MCF 10A (cell line): ENCODE results near the gene POU2AF1. TPM values are rescaled to one million over a fixed set of nuclear protein-coding genes. Genes with fewer than 3 reads are reported as not detected.

Experiments
- BruUV-seq: library from RNA; stranded (reverse); fragments of 400-500 nt; replicated peaks from 2 replicates; lab custom pipeline; 2021; lab: Mats Ljungman, UMichigan
- CTCF ChIA-PET: fragments of 300-600 bp; sonication (Branson Sonifier 250); formaldehyde crosslinking; extraction: SDS; loops from one replicate; lab custom pipeline; 2021; ENCODE audit warnings: antibody characterized with exemption, inconsistent platforms; lab: Yijun Ruan, JAX
- POLR2A ChIA-PET: fragments of 300-600, 350-650 bp; sonication (Branson Sonifier 250); formaldehyde crosslinking; extraction: SDS; loops from one replicate; lab custom pipeline; 2020; ENCODE audit warnings: antibody characterized with exemption, inconsistent platforms; lab: Yijun Ruan, JAX
- DNase-seq: peaks from one replicate; pipeline ENCODE4 v3.0.0-alpha.2; 2018; ENCODE audit not compliant: unreplicated experiment
- H3K27ac Mint-ChIP-seq: one replicate; pipeline ENCODE4 v1.8.0; 2022; ENCODE audit warnings: mild to moderate bottlenecking, low read depth, mixed read lengths; ENCODE audit not compliant: unreplicated experiment
- H3K27me3 Mint-ChIP-seq: one replicate; pipeline ENCODE4 v1.8.0; 2022; ENCODE audit warnings: mixed read lengths; ENCODE audit not compliant: insufficient read depth, unreplicated experiment
- H3K36me3 Mint-ChIP-seq: one replicate; pipeline ENCODE4 v1.8.0; 2022; ENCODE audit warnings: mild to moderate bottlenecking, moderate library complexity, mixed read lengths; ENCODE audit not compliant: insufficient read depth, unreplicated experiment
- H3K4me1 Mint-ChIP-seq: one replicate; pipeline ENCODE4 v1.8.0; 2022; ENCODE audit warnings: mixed read lengths; ENCODE audit not compliant: insufficient read depth, unreplicated experiment
- H3K4me3 Mint-ChIP-seq: one replicate; pipeline ENCODE4 v1.8.0; 2022; ENCODE audit warnings: mild to moderate bottlenecking, moderate library complexity, mixed read lengths; ENCODE audit not compliant: unreplicated experiment
- H3K9me3 Mint-ChIP-seq: one replicate; pipeline ENCODE4 v1.8.0; 2022; ENCODE audit warnings: mixed read lengths; ENCODE audit not compliant: unreplicated experiment
- CTCF ChIP-seq: fragments of 200-600 bp; IDR thresholded peaks from one replicate; pipeline ENCODE4 v1.8.0; 2022; ENCODE audit warnings: antibody characterized with exemption, mild to moderate bottlenecking; ENCODE audit not compliant: unreplicated experiment
- intact Hi-C: fragments of 100-400 bp; cut with micrococcal nuclease; formaldehyde crosslinking; loops from 2 replicates; pipeline ENCODE4 v1.14.1; 2022
- total RNA-seq: library from RNA; stranded (reverse); gene quantifications from 2 replicates; pipeline ENCODE4 v1.2.3, GENCODE V29; 2022

The POU2AF1 gene
- total RNA-seq, 1 experiment from 2014 or later = not detected

GRCh38 chr11:111347723-111348115 lies 31.4 kb downstream of the POU2AF1 start:
- TF ChIP-seq CTCF = no peak

GRCh38 chr11:111347002-111347722 lies 31.9 kb downstream of the POU2AF1 start:
- Mint-ChIP-seq H3K27ac (no peak overlapping the region), H3K4me1 (peaks cover 5% of the 10 kb centered on the region), H3K9me3 (no peaks in the 10 kb centered on the region), H3K36me3 (no peaks in the 10 kb centered on the region), H3K4me3 (no peak overlapping the region), H3K27me3 (peaks cover 29% of the 10 kb centered on the region)
- POLR2A ChIA-PET = no interaction called here
- no peak for TF ChIP-seq CTCF
- no TSS peak for BruUV-seq
- CTCF ChIA-PET = no interaction called here
- DNase-seq = no peak
- intact Hi-C loops = no loop called here

More at GRCh38 chr11:111347723-111348115, 31.4 kb downstream of the POU2AF1 start:
- no peaks in the 10 kb centered on the region for H3K9me3 Mint-ChIP-seq
- no TSS peak for BruUV-seq
- no peak overlapping the region for H3K4me3 Mint-ChIP-seq
- intact Hi-C loops = no loop called here
- DNase-seq = peak; percentile 49
- ChIA-PET CTCF (no interaction called here), POLR2A (no interaction called here)
- no peaks in the 10 kb centered on the region for H3K36me3 Mint-ChIP-seq
- peaks cover 5% of the 10 kb centered on the region for H3K4me1 Mint-ChIP-seq
- peaks cover 34% of the 10 kb centered on the region for H3K27me3 Mint-ChIP-seq
- H3K27ac Mint-ChIP-seq = no peak overlapping the region

GRCh38 chr11:111344032-111344431 lies 35.0 kb downstream of the POU2AF1 start:
- H3K4me3 Mint-ChIP-seq = no peak overlapping the region
- no peak overlapping the region for H3K27ac Mint-ChIP-seq
- H3K9me3 Mint-ChIP-seq = no peaks in the 10 kb centered on the region
- no peak for TF ChIP-seq CTCF
- intact Hi-C loops = no loop called here
- peaks cover 5% of the 10 kb centered on the region for H3K4me1 Mint-ChIP-seq
- H3K27me3 Mint-ChIP-seq = no peaks in the 10 kb centered on the region
- POLR2A ChIA-PET = interaction anchor here (0.8 kb wide), 1 partner anchor 24 kb away, joined by 3 read pairs; no protein-coding TSS in a partner anchor
- BruUV-seq = no TSS peak
- H3K36me3 Mint-ChIP-seq = no peaks in the 10 kb centered on the region
- peak; percentile 88 for DNase-seq
- CTCF ChIA-PET = interaction anchor here (0.8 kb wide), 1 partner anchor 425 kb away, joined by 3 read pairs; no protein-coding TSS in a partner anchor

- no peak for DNase-seq
- intact Hi-C loops = no loop called here
- Mint-ChIP-seq H3K36me3 (no peaks in the 10 kb centered on the region), H3K9me3 (no peaks in the 10 kb centered on the region), H3K4me1 (peaks cover 5% of the 10 kb centered on the region), H3K27ac (no peak overlapping the region), H3K4me3 (no peak overlapping the region), H3K27me3 (no peaks in the 10 kb centered on the region)
- POLR2A ChIA-PET = interaction anchor here (0.7 to 1.7 kb wide), 2 partner anchors 13 to 79 kb away, joined by 3 read pairs; no protein-coding TSS in a partner anchor
- no peak for TF ChIP-seq CTCF
- no TSS peak for BruUV-seq
- CTCF ChIA-PET = interaction anchor here (0.5 kb wide), 1 partner anchor 104 kb away, joined by 3 read pairs; no protein-coding TSS in a partner anchor
Measured at GRCh38 chr11:111342329-111342728, 36.7 kb downstream of the POU2AF1 start.
